ENCODE data around the gene CLDND2.
"Not testable (repeated sequence)": the region's sequence is repeated elsewhere in the genome, so short reads cannot be mapped to it uniquely, and the experiment has no call there.

Gene CLDND2

GRCh38 chr19:51402117-51402516 is 33.3 kb upstream of the CLDND2 start:
- TF ChIP-seq, protein P1, sequence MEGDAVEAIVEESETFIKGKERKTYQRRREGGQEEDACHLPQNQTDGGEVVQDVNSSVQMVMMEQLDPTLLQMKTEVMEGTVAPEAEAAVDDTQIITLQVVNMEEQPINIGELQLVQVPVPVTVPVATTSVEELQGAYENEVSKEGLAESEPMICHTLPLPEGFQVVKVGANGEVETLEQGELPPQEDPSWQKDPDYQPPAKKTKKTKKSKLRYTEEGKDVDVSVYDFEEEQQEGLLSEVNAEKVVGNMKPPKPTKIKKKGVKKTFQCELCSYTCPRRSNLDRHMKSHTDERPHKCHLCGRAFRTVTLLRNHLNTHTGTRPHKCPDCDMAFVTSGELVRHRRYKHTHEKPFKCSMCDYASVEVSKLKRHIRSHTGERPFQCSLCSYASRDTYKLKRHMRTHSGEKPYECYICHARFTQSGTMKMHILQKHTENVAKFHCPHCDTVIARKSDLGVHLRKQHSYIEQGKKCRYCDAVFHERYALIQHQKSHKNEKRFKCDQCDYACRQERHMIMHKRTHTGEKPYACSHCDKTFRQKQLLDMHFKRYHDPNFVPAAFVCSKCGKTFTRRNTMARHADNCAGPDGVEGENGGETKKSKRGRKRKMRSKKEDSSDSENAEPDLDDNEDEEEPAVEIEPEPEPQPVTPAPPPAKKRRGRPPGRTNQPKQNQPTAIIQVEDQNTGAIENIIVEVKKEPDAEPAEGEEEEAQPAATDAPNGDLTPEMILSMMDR (conservative IDR thresholded peaks at IDR 0.05), result no peak
- H3K27ac ChIP-seq, result no peak overlapping the region

GRCh38 chr19:51399936-51400335 is 31.1 kb upstream of the CLDND2 start:
- H3K27ac ChIP-seq, result not testable (repeated sequence)

GRCh38 chr19:51399231-51399630 is 30.4 kb upstream of the CLDND2 start:
- no peak overlapping the region for H3K27ac ChIP-seq
- TF ChIP-seq, protein P1 (conservative IDR thresholded peaks at IDR 0.05), result no peak

DNA sequence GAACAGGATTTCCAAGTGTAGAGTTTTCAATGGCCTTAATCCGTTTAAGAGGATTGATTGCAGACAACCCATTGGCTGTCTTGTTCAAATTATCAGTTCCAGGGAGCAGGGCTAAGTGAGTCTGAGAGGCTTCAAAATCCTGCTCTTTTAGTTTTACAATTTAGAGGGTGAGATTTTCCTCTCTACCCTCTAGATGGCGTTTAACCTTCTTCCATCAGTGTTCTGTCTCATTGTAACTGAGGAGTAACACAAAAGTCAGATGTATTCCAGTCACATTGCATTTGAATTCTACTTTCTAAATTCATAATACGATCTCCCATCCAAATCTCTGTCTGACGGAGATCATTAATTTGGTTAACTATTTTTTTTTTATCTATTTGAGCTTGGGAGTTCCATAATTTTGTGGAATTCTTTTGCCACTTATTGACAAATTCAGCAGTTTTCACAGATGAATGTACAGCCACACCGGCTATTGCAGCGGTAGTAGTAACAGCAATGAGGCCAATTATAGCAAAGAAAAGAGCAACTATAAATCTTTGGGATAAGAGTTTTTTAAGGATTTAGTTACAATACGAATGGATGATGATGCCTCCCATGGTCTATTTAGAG is 29.4 kb upstream of the CLDND2 start:
- no peak overlapping the region for H3K27ac ChIP-seq
- TF ChIP-seq, protein P1 (conservative IDR thresholded peaks at IDR 0.05), result peak; percentile 87

- H3K27ac ChIP-seq, result not testable (repeated sequence)
Measured at GRCh38 chr19:51397453-51397852, 28.6 kb upstream of the CLDND2 start.

DNA sequence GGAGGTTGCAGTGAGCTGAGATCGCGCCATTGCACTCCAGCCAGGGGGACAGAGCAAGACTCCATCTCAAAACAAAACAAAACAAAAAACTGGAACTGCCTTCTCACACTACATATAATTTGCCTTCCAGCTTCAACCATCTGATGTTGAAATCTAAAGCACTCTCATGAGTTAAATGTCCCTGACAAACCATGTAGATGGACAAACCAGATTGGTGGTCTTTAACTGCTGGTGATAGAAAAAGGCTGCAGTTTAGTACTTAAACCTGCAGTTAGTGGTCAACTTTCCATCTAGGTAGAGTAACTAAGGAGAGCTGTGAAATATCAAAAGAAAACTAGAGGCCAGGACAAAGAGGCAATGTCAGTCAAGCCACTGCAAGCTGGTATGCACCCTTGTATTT is 27.4 kb upstream of the CLDND2 start:
- H3K27ac ChIP-seq, result no peak overlapping the region
- TF ChIP-seq, protein P1 (conservative IDR thresholded peaks at IDR 0.05), result no peak

DNA sequence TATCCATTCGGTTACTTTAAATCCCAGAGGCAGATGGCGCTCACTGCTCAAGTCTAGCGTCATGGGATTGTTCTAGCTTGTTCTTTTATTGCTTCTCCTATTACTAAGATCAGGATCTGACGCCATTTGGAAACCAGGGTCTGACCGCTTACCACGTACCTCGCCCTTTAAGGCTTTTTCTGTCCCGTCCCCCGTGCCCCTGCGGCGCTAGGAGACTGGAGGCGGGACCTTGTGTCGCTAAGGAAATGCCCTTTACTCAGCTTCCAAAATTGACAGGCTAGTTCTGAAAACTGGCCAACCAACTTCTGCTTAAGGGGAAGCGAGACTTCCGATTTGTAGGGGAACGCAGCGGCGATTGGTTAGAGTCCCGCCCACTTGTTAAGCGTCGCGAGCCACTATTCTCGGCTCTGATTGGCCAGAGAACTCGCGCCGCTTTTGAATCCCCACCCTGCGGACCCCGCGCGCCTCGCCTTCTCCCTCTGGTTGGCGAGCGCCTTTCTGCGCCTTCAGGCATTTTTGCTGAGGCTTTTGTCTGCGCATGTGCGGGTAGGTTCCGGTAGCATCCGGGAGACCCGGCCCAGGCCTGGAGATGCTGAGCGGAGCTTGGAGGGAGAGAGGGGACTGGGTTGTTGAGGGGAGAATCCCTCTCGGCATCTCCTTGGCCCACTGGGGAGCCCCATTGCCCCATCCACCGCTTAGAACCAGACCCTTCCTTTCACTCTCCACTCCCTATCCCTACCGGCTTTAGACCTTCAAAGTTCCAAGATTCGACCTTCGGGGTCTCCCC is 25.4 kb upstream of the CLDND2 start:
- peak overlapping the region; percentile 85 for H3K27ac ChIP-seq
- TF ChIP-seq, protein P1 (conservative IDR thresholded peaks at IDR 0.05), result peak; percentile 24; the same call in 1 of the 2 replicates

GRCh38 chr19:51392701-51393100 is 23.9 kb upstream of the CLDND2 start:
- TF ChIP-seq, protein P1 (conservative IDR thresholded peaks at IDR 0.05), result no peak

More at GRCh38 chr19:51392701-51393100, 23.9 kb upstream of the CLDND2 start:
- H3K27ac ChIP-seq, result no peak overlapping the region

Data from VCaP (cell line).